ENCODE results near the gene TSN. TPM values are rescaled to one million over a fixed set of nuclear protein-coding genes. Genes with fewer than 3 reads are reported as not detected.

Gene TSN
- polyA plus RNA-seq, 1 of the 3 experiments (the other 2 are of a cell fraction): 26.1 TPM

- Histone ChIP-seq H3K9me3 (no peaks in the 10 kb centered on the region), H3K9me2 (no peaks in the 10 kb centered on the region), H3K36me3 (replicated peaks in 1 of 2; ENCODE audit: control insufficient read depth in 1 of 2, insufficient read depth in 2 of 2, low read length in 1 of 2) (peaks cover 6 to 13% of the 10 kb centered on the region in 2 experiments), H3F3A (replicated peaks; ENCODE audit: insufficient read depth) (peaks cover 28% of the 10 kb centered on the region), H3K4me2 (peak overlapping the region; percentile 24; the same call in 1 of the 2 replicates), H3K27ac (ENCODE audit: low read depth in 2 of 2, low read length in 1 of 2) (peak overlapping the region in 1 of 2 experiments; percentile 64; a peak in 2 of 4 replicates), H3K27me3 (ENCODE audit: insufficient read depth) (no peaks in the 10 kb centered on the region), H3K9ac (peak overlapping the region; percentile 18; the same call in 1 of the 2 replicates), H3K79me2 (ENCODE audit: insufficient read depth) (no peaks in the 10 kb centered on the region), H2AFZ (ENCODE audit: low read depth) (peak overlapping the region; percentile 14), H3K4me1 (ENCODE audit: control insufficient read depth in 1 of 2, insufficient read depth in 2 of 2, low read depth in 1 of 2, low read length in 1 of 2) (no peaks in the 10 kb centered on the region), H4K20me1 (ENCODE audit: insufficient read depth) (no peaks in the 10 kb centered on the region), H3K4me3 (ENCODE audit: low read depth in 2 of 2, low read length in 1 of 2) (peak overlapping the region in 1 of 2 experiments; percentile 9; a peak in 1 of 4 replicates)
- ChIA-PET CTCF (interaction anchor here (1.4 to 2.0 kb wide), 5 partner anchors 192 to 628 kb away, joined by 3 to 5 read pairs (median 4); partner anchors contain the start of gene RNU4ATAC), POLR2A (no interaction called here)
- TF ChIP-seq MXI1 (IDR thresholded peaks at IDR 0.05; ENCODE audit: low read depth, low read length): no peak
- TF ChIP-seq PBX3 (IDR thresholded peaks at IDR 0.05): peak; percentile 23; the same call in 1 of the 2 replicates
- no peak for TF ChIP-seq ELF1 (IDR thresholded peaks at IDR 0.05)
- TF ChIP-seq POLR2AphosphoS5 (IDR thresholded peaks at IDR 0.05; ENCODE audit: low read depth, low read length): no peak
- no peak for DNase-seq
- 72% methylated on average over 5 of the region's 5 CpGs for WGBS (ENCODE audit: low lambda C conversion rate)
These were observed 33.0 kb upstream of the TSN start for GRCh38 chr2:121722479-121722878.

GRCh38 chr2:121723316-121723715 is 32.1 kb upstream of the TSN start:
- H2AFZ ChIP-seq (ENCODE audit: low read depth): no peak overlapping the region
- no peaks in the 10 kb centered on the region for H3K9me2 ChIP-seq
- no peak overlapping the region for H3K9ac ChIP-seq
- no peak overlapping the region for H3K4me3 ChIP-seq (ENCODE audit: low read depth in 2 of 2, low read length in 1 of 2)
- H3K36me3 ChIP-seq (replicated peaks in 1 of 2; ENCODE audit: control insufficient read depth in 1 of 2, insufficient read depth in 2 of 2, low read length in 1 of 2): peaks cover 14 to 21% of the 10 kb centered on the region in 2 experiments
- H3K4me2 ChIP-seq: no peak overlapping the region
- no peak for TF ChIP-seq RCOR1 (IDR thresholded peaks at IDR 0.05; ENCODE audit: low read length)
- TF ChIP-seq TCF12 (IDR thresholded peaks at IDR 0.05): no peak
- no peak for TF ChIP-seq SIN3A (IDR thresholded peaks at IDR 0.05; ENCODE audit: borderline replicate concordance, low read depth, low read length)
- TF ChIP-seq GATA2 (CRISPR knock-in tag; IDR thresholded peaks at IDR 0.05): no peak
- no peak for TF ChIP-seq YY1 (IDR thresholded peaks at IDR 0.05; ENCODE audit: low read depth)
- TF ChIP-seq EZH2phosphoT487 (IDR thresholded peaks at IDR 0.05; ENCODE audit: borderline replicate concordance, low read depth): no peak
- TF ChIP-seq RAD21 (IDR thresholded peaks at IDR 0.05; ENCODE audit: low read length): no peak
- TF ChIP-seq PBX3 (IDR thresholded peaks at IDR 0.05): no peak
- no peak for TF ChIP-seq SMC3 (IDR thresholded peaks at IDR 0.05; ENCODE audit: low read depth, low read length)
- TF ChIP-seq FOXJ3 (CRISPR knock-in tag; IDR thresholded peaks at IDR 0.05): no peak
- TF ChIP-seq REST (IDR thresholded peaks at IDR 0.05; ENCODE audit: low read depth, low read length): no peak
- no peak for TF ChIP-seq RXRA (IDR thresholded peaks at IDR 0.05; ENCODE audit: borderline replicate concordance, low read depth)
- TF ChIP-seq FOXM1 (IDR thresholded peaks at IDR 0.05; ENCODE audit: low read depth): no peak
- TF ChIP-seq GABPA (IDR thresholded peaks at IDR 0.05; ENCODE audit: low read depth): no peak
- TF ChIP-seq MAX (IDR thresholded peaks at IDR 0.05; ENCODE audit: low read depth): no peak
- TF ChIP-seq RFX5 (IDR thresholded peaks at IDR 0.05; ENCODE audit: low read length): no peak
- no peak for TF ChIP-seq ZBTB33 (IDR thresholded peaks at IDR 0.05; ENCODE audit: borderline replicate concordance, low read depth)
- no peak for TF ChIP-seq NRF1 (IDR thresholded peaks at IDR 0.05; ENCODE audit: low read depth, low read length)
- TF ChIP-seq POLR2AphosphoS5 (IDR thresholded peaks at IDR 0.05; ENCODE audit: low read depth, low read length): no peak
- TF ChIP-seq ELF1 (IDR thresholded peaks at IDR 0.05): no peak
- H3K27me3 ChIP-seq (ENCODE audit: insufficient read depth): no peaks in the 10 kb centered on the region
- DNase-seq: no peak
- no peaks in the 10 kb centered on the region for H3K9me3 ChIP-seq
- no peaks in the 10 kb centered on the region for H3K79me2 ChIP-seq (ENCODE audit: insufficient read depth)
- ChIA-PET POLR2A (no interaction called here), CTCF (interaction anchor here (1.8 kb wide), 1 partner anchor 321 kb away, joined by 5 read pairs; no protein-coding TSS in a partner anchor)
- no peaks in the 10 kb centered on the region for H4K20me1 ChIP-seq (ENCODE audit: insufficient read depth)
- peaks cover 37% of the 10 kb centered on the region for H3F3A ChIP-seq (replicated peaks; ENCODE audit: insufficient read depth)
- H3K27ac ChIP-seq (ENCODE audit: low read depth in 2 of 2, low read length in 1 of 2): no peak overlapping the region
- no peaks in the 10 kb centered on the region for H3K4me1 ChIP-seq (ENCODE audit: control insufficient read depth in 1 of 2, insufficient read depth in 2 of 2, low read depth in 1 of 2, low read length in 1 of 2)
- 92% methylated on average over 5 of the region's 5 CpGs for WGBS (ENCODE audit: low lambda C conversion rate)

Measured in SK-N-SH (cell line).